Lower leg skin (tissue), 3 donors: ENCODE results near the gene PLEKHM1.
"Not testable (repeated sequence)": the region's sequence is repeated elsewhere in the genome, so short reads cannot be mapped to it uniquely, and the experiment has no call there.

Source experiments
- POLR2A ChIP-seq, 2 donors: fragments of 450-650 bp; IDR thresholded peaks; one replicate each; pipeline ENCODE4 v1.6.1; 2016 to 2017; ENCODE audit warnings: antibody characterized with exemption in 2 of 2, mild to moderate bottlenecking in 1 of 2, moderate library complexity in 1 of 2
- TF ChIP-seq, protein P1 (sequence below), 3 donors: fragments of 450-650 bp; IDR thresholded peaks; one replicate each; pipeline ENCODE4 v1.5.1; 2016; ENCODE audit warnings: antibody characterized with exemption in 3 of 3, mild to moderate bottlenecking in 3 of 3, moderate library complexity in 2 of 3

DNA sequence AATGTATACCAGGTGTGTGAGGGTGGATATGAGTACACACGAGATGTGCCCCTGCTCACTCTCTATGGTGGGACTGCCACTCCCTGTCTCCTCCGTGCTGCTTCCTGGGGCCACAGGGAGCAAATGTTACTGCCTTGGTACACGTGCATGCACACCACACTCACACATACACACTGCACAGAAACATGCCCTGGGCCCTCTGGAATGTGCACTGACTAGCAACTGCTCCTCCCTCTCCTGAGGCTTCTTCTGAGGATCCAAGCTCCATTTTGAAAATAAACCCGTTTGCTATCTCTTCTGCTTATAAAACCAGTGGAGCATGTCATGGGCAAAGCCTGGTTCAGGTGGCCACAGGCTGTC is 21.3 kb downstream of the PLEKHM1 start:
- TF ChIP-seq, protein P1, sequence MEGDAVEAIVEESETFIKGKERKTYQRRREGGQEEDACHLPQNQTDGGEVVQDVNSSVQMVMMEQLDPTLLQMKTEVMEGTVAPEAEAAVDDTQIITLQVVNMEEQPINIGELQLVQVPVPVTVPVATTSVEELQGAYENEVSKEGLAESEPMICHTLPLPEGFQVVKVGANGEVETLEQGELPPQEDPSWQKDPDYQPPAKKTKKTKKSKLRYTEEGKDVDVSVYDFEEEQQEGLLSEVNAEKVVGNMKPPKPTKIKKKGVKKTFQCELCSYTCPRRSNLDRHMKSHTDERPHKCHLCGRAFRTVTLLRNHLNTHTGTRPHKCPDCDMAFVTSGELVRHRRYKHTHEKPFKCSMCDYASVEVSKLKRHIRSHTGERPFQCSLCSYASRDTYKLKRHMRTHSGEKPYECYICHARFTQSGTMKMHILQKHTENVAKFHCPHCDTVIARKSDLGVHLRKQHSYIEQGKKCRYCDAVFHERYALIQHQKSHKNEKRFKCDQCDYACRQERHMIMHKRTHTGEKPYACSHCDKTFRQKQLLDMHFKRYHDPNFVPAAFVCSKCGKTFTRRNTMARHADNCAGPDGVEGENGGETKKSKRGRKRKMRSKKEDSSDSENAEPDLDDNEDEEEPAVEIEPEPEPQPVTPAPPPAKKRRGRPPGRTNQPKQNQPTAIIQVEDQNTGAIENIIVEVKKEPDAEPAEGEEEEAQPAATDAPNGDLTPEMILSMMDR (IDR thresholded peaks at IDR 0.05), result not testable (repeated sequence)
- not testable (repeated sequence) for TF ChIP-seq POLR2A (IDR thresholded peaks at IDR 0.05)
